Erythroblast (primary cell): Measurements from ENCODE around the gene CBARP.

Source experiments
- DNase-seq, 2 experiments: peaks; one replicate each; lab custom pipeline; 2025; lab: John Stamatoyannopoulos, UW
- GATA1 ChIP-seq: IDR thresholded peaks from 2 replicates; pipeline ENCODE4 v1.6.1; 2011; ENCODE audit warnings: low read depth, mild to moderate bottlenecking, control low read depth, low read length, moderate library complexity
- POLR2A ChIP-seq: IDR thresholded peaks from 2 replicates; pipeline ENCODE4 v1.6.1; 2011; ENCODE audit warnings: mild to moderate bottlenecking, low read length

Gene CBARP

GRCh38 chr19:1222394-1222793 lies 15.4 kb downstream of the CBARP start:
- TF ChIP-seq GATA1, result no peak
- TF ChIP-seq POLR2A, result no peak
- DNase-seq, result no peak

- DNase-seq, result no peak
- no peak for TF ChIP-seq POLR2A
- TF ChIP-seq GATA1, result no peak
Observed at GRCh38 chr19:1221904-1222255, 15.9 kb downstream of the CBARP start.

GRCh38 chr19:1220976-1221903 lies 16.6 kb downstream of the CBARP start:
- peak; percentile 40 to 47 for DNase-seq
- TF ChIP-seq POLR2A, result no peak
- TF ChIP-seq GATA1, result no peak

- TF ChIP-seq GATA1 (no peak), POLR2A (no peak)
- DNase-seq, result no peak
Observed at GRCh38 chr19:1220477-1220930, 17.3 kb downstream of the CBARP start.

DNA sequence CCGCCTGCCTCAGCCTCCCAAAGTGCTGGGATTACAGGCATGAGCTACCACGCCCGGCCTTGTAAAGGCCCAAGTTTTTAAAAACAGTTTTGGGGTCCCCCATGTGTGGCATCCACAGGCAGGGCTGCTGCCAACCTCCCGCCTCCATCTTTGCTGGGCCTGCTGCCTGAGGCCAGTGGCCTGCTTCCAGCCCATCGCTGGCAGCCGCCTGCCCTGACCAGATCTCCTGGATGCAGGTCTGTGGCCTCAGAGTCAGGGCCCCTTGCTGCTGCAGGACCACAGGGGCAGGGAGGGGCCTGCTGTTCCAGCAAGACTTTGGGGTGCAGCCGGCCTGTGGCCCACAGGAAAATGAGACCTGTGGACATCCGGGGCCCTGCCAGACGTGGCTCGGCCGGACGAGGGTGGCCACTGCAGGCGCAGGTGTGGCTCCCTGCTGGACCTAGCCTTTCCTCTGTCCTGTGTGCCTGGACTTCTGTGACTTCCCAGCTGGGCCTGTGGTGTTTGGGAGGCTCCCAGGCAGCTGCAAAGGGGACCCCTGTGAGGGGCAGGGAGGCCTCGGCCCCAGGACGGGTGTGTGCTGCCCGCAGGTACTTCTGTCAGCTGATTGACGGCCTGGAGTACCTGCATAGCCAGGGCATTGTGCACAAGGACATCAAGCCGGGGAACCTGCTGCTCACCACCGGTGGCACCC lies 17.9 kb downstream of the CBARP start:
- TF ChIP-seq POLR2A (no peak), GATA1 (no peak)

DNA sequence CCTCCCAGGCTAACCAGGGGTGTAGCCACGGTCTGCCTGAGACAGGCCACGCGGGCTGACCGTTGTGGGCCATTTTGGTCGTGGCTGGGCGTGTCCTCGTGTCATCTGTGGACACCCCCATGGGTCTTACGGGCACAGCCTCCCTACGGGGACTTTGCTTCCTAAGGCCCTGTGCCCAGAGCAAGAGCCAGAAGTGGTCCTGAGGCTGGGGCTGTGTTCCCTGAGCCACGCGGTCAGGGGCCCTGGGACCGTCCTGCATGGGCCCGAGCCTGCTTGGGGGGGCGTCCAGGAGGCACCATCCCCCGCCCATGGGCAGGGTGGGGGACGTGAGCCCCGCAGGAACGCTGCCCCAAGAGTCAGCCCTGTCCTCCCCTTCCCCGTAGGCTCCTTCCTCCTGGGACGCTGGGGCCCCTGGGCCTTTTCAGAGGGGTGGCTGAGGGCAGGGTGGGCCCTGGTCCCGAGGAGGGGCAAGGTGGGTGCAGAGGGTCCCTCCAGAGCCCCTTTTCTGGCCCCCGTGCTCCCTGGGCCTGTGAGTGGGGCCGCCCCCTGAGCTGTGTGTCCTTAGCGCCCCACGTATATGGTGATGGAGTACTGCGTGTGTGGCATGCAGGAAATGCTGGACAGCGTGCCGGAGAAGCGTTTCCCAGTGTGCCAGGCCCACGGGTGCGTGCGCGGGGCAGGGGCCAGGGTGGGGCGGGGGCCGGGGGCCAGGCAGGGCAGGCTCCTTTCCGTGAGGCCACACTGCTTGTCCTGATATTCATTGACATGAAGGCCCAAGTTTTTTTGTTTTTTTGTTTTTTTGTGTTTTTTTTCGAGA lies 18.8 kb downstream of the CBARP start:
- no peak for DNase-seq
- TF ChIP-seq POLR2A (no peak), GATA1 (no peak)

More for the DNA sequence above, 17.9 kb downstream of the CBARP start:
- DNase-seq, result no peak

DNA sequence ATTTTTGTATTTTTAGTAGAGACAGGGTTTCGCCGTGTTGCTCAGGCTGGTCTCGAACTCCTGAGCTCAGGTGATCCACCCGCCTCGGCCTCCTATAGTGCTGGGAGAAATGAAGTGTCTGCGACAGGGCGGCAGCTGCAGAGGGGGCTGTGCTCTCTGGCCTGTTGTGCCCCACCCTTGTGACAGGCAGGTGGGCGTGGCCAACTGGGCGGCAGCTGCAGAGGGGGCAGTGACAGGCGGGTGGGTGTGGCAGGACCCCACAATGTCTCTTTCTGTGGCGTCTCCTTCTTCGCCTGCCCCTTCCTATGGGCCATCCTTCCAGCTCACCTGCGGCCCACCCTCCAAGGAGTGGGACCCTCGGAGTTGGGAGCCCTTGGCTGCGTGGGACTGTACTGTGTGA lies 20.4 kb downstream of the CBARP start:
- TF ChIP-seq GATA1 (no peak), POLR2A (no peak)
- DNase-seq, result no peak

DNA sequence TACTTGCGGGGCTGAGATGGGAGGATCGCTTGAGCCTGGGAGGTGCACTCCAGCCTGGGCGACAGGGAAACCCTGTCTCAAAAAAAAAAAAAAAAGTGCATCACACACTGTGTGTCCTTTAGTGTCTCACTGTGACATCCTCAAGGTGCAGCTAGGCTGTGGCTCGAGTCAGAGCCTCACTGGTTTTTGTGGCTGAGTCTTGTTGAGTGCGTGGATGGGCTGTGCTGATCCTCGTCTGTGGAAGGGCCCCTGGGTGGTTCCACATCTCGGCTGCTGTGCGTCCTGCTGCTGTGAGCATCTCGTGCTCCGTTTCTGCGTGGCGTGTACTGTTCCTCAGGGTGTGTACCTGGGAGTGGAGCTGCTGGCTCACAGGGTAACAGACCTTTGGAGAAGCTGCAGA lies 21.0 kb downstream of the CBARP start:
- TF ChIP-seq POLR2A, result no peak
- TF ChIP-seq GATA1, result no peak
- DNase-seq, result no peak

DNA sequence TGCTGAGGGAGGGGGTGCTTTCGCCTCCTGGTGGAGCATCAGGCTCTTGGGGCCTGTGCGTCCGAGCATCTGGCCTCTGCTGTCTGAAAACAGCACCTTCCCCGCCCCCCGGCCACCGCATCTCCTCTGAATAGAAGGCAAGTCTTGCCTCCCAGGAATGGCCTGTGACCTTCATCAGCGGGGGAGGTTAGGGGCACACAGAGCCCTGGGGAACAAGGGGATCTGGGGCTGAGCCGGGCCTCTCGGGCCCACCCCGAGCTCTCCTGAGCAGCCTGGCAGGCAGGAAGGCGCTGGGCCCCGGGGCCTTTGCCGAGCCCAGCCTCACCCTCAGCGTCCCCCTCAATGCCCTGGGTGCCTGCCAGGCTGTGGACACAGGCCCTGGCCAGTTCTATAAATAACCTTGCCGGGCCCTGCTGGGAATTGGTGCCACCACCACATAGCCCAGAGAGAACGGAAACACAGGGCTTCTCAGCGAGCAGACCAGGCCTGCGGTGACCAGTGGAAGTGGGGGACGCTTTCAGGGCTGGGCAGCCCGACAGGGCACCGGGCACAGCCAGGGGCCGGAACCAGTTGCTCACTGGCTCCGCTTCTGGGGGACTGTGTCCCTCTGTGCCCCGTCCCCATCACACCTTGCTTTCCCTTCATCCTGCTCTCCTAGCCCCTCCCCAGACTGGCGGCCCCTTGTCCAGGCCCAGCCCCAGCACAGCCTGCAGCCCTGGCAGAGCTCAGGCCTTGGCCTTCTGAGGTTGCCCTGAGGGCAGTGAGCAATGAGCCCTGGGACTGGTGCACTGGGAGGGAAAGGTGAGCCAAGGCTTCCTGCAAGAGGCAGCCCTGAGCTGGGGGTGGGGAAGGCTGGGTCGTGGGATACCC lies 22.7 kb downstream of the CBARP start:
- DNase-seq, result no peak
- TF ChIP-seq GATA1, result no peak
- TF ChIP-seq POLR2A, result no peak

GRCh38 chr19:1214299-1214861 lies 23.4 kb downstream of the CBARP start:
- TF ChIP-seq POLR2A, result peak; percentile 2
- no peak for TF ChIP-seq GATA1

DNA sequence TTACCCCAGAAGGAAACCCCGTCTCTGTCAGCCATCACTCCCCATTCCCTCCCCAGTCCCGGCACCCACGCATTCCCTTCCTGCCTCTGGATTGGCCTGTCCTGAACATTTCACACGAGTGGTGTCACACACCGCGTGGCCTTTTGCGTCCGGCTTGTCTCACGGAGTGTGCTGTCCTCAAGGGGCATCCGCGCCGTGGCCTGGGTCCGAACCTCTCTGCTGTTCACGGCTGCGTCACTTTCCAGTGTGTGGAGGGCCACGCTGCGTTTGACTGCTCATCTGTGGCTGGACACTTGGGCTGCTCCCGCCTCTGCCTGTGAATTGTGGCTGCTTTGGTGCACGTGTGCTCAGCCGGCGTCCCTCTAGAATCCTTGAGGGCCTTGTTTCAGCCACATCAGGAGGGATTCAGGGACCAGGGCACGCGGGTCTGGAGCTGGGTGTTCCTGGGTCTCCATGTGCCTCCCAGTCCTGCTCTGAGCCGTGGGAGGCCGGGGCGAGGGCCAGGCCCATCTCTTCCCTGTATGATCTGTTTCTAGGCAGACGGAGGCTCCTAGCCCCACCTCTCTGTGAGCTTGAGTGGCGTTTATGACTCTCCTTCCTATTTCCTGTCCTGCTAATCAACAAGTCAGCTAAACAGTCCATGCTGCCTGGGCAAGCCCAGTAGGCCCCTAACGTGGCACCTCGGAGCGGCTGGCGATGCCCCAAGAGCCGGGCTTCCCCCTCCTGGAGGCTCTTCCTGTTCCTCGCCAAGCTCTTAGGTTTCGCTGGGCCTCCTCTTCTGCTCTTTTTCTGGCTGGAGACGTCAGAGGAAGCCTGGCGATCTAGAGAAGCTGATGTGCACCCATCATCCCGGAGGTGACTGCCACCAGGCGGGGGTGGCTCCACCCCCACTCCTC lies 24.2 kb downstream of the CBARP start:
- TF ChIP-seq GATA1 (no peak), POLR2A (peak; percentile 62)

More at GRCh38 chr19:1214299-1214861, 23.4 kb downstream of the CBARP start:
- DNase-seq, result no peak

More for the DNA sequence above, 24.2 kb downstream of the CBARP start:
- peak in 1 of 2 experiments; percentile 44 for DNase-seq
